Endothelial cell (in vitro differentiated cells): ENCODE data around the gene DLGAP3. TPM values are rescaled to one million over a fixed set of nuclear protein-coding genes. Genes with fewer than 3 reads are reported as not detected.

ENCODE experiments used
- DNase-seq: peaks from one replicate; pipeline ENCODE4 v3.0.0; 2021; ENCODE audit warnings: low spot score
- H3K27ac Mint-ChIP-seq: one replicate; pipeline ENCODE4 v1.8.0; 2021; ENCODE audit warnings: mixed read lengths, inconsistent platforms; ENCODE audit not compliant: unreplicated experiment
- H3K27me3 Mint-ChIP-seq: one replicate; pipeline ENCODE4 v1.8.0; 2021; ENCODE audit warnings: mild to moderate bottlenecking, moderate library complexity, mixed read lengths, inconsistent platforms; ENCODE audit not compliant: unreplicated experiment
- H3K36me3 Mint-ChIP-seq: one replicate; pipeline ENCODE4 v1.8.0; 2021; ENCODE audit warnings: mild to moderate bottlenecking, low read depth, mixed read lengths, inconsistent platforms; ENCODE audit not compliant: unreplicated experiment
- H3K4me1 Mint-ChIP-seq: one replicate; pipeline ENCODE4 v1.8.0; 2021; ENCODE audit warnings: mild to moderate bottlenecking, mixed read lengths, inconsistent platforms; ENCODE audit not compliant: unreplicated experiment
- H3K4me3 Mint-ChIP-seq: one replicate; pipeline ENCODE4 v1.8.0; 2021; ENCODE audit warnings: mild to moderate bottlenecking, mixed read lengths, inconsistent platforms; ENCODE audit not compliant: unreplicated experiment
- H3K9me3 Mint-ChIP-seq: one replicate; pipeline ENCODE4 v1.8.0; 2021; ENCODE audit warnings: mixed read lengths, inconsistent platforms; ENCODE audit not compliant: unreplicated experiment
- CTCF ChIP-seq: fragments of 200-600 bp; sonication (generic); IDR thresholded peaks from one replicate; pipeline ENCODE4 v1.5.0; 2021; ENCODE audit warnings: antibody characterized with exemption; ENCODE audit not compliant: unreplicated experiment
- total RNA-seq: library from RNA; stranded (reverse); fragmentation: NEBNext Ultra II Directional; extraction: Animal tissue kit (Norgen Biotek cat#: 25700); gene quantifications from one replicate; pipeline ENCODE4 v1.2.1, GENCODE V29; 2021; ENCODE audit not compliant: unreplicated experiment

DLGAP3 gene
- total RNA-seq, 1 donor from 2014 or later = 9.1 TPM

GRCh38 chr1:34868230-34869049 lies 61.0 kb downstream of the DLGAP3 start:
- TF ChIP-seq CTCF = no peak
- Mint-ChIP-seq H3K36me3 (peaks cover 8% of the 10 kb centered on the region), H3K27ac (no peak overlapping the region), H3K4me3 (peak overlapping the region; percentile 29), H3K4me1 (peaks cover 3% of the 10 kb centered on the region), H3K27me3 (peaks cover 10% of the 10 kb centered on the region), H3K9me3 (no peaks in the 10 kb centered on the region)
- DNase-seq = no peak

- Mint-ChIP-seq H3K9me3 (no peaks in the 10 kb centered on the region), H3K36me3 (peaks cover 8% of the 10 kb centered on the region), H3K27ac (peak overlapping the region; percentile 37), H3K4me1 (peaks cover 3% of the 10 kb centered on the region), H3K27me3 (peaks cover 10% of the 10 kb centered on the region), H3K4me3 (peak overlapping the region; percentile 70)
- TF ChIP-seq CTCF = no peak
- no peak for DNase-seq
Observed at GRCh38 chr1:34867415-34867814, 62.0 kb downstream of the DLGAP3 start.

GRCh38 chr1:34866762-34867109 lies 62.7 kb downstream of the DLGAP3 start:
- DNase-seq = no peak
- peaks cover 3% of the 10 kb centered on the region for H3K4me1 Mint-ChIP-seq
- H3K9me3 Mint-ChIP-seq = no peaks in the 10 kb centered on the region
- peaks cover 8% of the 10 kb centered on the region for H3K36me3 Mint-ChIP-seq
- TF ChIP-seq CTCF = no peak
- peaks cover 10% of the 10 kb centered on the region for H3K27me3 Mint-ChIP-seq
- no peak overlapping the region for H3K27ac Mint-ChIP-seq
- no peak overlapping the region for H3K4me3 Mint-ChIP-seq

- peak; percentile 100 for TF ChIP-seq CTCF
- H3K9me3 Mint-ChIP-seq = no peaks in the 10 kb centered on the region
- DNase-seq = peak; percentile 88
- peaks cover 8% of the 10 kb centered on the region for H3K36me3 Mint-ChIP-seq
- H3K27me3 Mint-ChIP-seq = peaks cover 10% of the 10 kb centered on the region
- H3K4me1 Mint-ChIP-seq = peaks cover 3% of the 10 kb centered on the region
- no peak overlapping the region for H3K4me3 Mint-ChIP-seq
- no peak overlapping the region for H3K27ac Mint-ChIP-seq
Observed at GRCh38 chr1:34865981-34866761, 63.3 kb downstream of the DLGAP3 start.

GRCh38 chr1:34865573-34865972 lies 63.9 kb downstream of the DLGAP3 start:
- TF ChIP-seq CTCF = no peak
- no peak overlapping the region for H3K27ac Mint-ChIP-seq
- H3K4me3 Mint-ChIP-seq = no peak overlapping the region
- no peak for DNase-seq
- peaks cover 10% of the 10 kb centered on the region for H3K27me3 Mint-ChIP-seq
- peaks cover 8% of the 10 kb centered on the region for H3K36me3 Mint-ChIP-seq
- H3K9me3 Mint-ChIP-seq = no peaks in the 10 kb centered on the region
- H3K4me1 Mint-ChIP-seq = peaks cover 3% of the 10 kb centered on the region
